Chondrocyte (in vitro differentiated cells): Measurements from ENCODE around the gene IRF2BPL. TPM values are rescaled to one million over a fixed set of nuclear protein-coding genes. Genes with fewer than 3 reads are reported as not detected.
A peak's percentile ranks its signal among the peaks of the same experiment; 100 is the strongest.
"Not testable (repeated sequence)": the region's sequence is repeated elsewhere in the genome, so short reads cannot be mapped to it uniquely, and the experiment has no call there.

ENCODE experiments used
- DNase-seq: peaks from one replicate; pipeline ENCODE4 v3.0.0; 2021; ENCODE audit warnings: mixed read lengths, low spot score
- H3K27ac Mint-ChIP-seq: one replicate; pipeline ENCODE4 v1.8.0; 2021; ENCODE audit warnings: mild to moderate bottlenecking, moderate library complexity, mixed read lengths; ENCODE audit not compliant: unreplicated experiment
- H3K27me3 Mint-ChIP-seq: 2 replicates; pipeline ENCODE4 v1.8.0; 2021; ENCODE audit warnings: low read depth, mixed read lengths
- H3K36me3 Mint-ChIP-seq: 2 replicates; pipeline ENCODE4 v1.8.0; 2021; ENCODE audit warnings: low read depth, mixed read lengths
- H3K4me1 Mint-ChIP-seq: 2 replicates; pipeline ENCODE4 v1.8.0; 2021; ENCODE audit warnings: low read depth, mild to moderate bottlenecking, mixed read lengths
- H3K4me3 Mint-ChIP-seq: one replicate; pipeline ENCODE4 v1.8.0; 2021; ENCODE audit warnings: mild to moderate bottlenecking, moderate library complexity, mixed read lengths; ENCODE audit not compliant: unreplicated experiment
- H3K9me3 Mint-ChIP-seq: 2 replicates; pipeline ENCODE4 v1.8.0; 2021; ENCODE audit warnings: low read depth, mixed read lengths
- total RNA-seq: library from RNA; stranded (reverse); gene quantifications from 3 replicates; pipeline ENCODE4 v1.2.1, GENCODE V29; 2021
- TF ChIP-seq, protein P1 (sequence below): fragments of 200-600 bp; sonication (generic); IDR thresholded peaks from 2 replicates; pipeline ENCODE4 v1.5.0; 2021; ENCODE audit warnings: antibody characterized with exemption, mild to moderate bottlenecking, moderate library complexity

Gene IRF2BPL
- total RNA-seq, 1 donor from 2014 or later: 56.0 TPM

GRCh38 chr14:77025744-77026165 is 2.8 kb downstream of the IRF2BPL start:
- H3K27ac Mint-ChIP-seq: peak overlapping the region; percentile 79

GRCh38 chr14:77024171-77024691 is 4.3 kb downstream of the IRF2BPL start:
- H3K4me3 Mint-ChIP-seq: peak overlapping the region; percentile 83
- TF ChIP-seq, protein P1, sequence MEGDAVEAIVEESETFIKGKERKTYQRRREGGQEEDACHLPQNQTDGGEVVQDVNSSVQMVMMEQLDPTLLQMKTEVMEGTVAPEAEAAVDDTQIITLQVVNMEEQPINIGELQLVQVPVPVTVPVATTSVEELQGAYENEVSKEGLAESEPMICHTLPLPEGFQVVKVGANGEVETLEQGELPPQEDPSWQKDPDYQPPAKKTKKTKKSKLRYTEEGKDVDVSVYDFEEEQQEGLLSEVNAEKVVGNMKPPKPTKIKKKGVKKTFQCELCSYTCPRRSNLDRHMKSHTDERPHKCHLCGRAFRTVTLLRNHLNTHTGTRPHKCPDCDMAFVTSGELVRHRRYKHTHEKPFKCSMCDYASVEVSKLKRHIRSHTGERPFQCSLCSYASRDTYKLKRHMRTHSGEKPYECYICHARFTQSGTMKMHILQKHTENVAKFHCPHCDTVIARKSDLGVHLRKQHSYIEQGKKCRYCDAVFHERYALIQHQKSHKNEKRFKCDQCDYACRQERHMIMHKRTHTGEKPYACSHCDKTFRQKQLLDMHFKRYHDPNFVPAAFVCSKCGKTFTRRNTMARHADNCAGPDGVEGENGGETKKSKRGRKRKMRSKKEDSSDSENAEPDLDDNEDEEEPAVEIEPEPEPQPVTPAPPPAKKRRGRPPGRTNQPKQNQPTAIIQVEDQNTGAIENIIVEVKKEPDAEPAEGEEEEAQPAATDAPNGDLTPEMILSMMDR: no peak
- H3K27me3 Mint-ChIP-seq: no peaks in the 10 kb centered on the region
- DNase-seq: no peak
- peaks cover 31% of the 10 kb centered on the region for H3K4me1 Mint-ChIP-seq
- H3K27ac Mint-ChIP-seq: peak overlapping the region; percentile 49
- H3K9me3 Mint-ChIP-seq: no peaks in the 10 kb centered on the region
- peaks cover 12% of the 10 kb centered on the region for H3K36me3 Mint-ChIP-seq

More at GRCh38 chr14:77025744-77026165, 2.8 kb downstream of the IRF2BPL start:
- H3K4me1 Mint-ChIP-seq: peaks cover 40% of the 10 kb centered on the region
- TF ChIP-seq, protein P1: no peak
- no peaks in the 10 kb centered on the region for H3K9me3 Mint-ChIP-seq
- no peaks in the 10 kb centered on the region for H3K27me3 Mint-ChIP-seq
- no peak for DNase-seq
- peaks cover 12% of the 10 kb centered on the region for H3K36me3 Mint-ChIP-seq
- H3K4me3 Mint-ChIP-seq: peak overlapping the region; percentile 83

GRCh38 chr14:77023001-77023996 is 5.2 kb downstream of the IRF2BPL start:
- Mint-ChIP-seq H3K36me3 (peaks cover 12% of the 10 kb centered on the region), H3K27me3 (no peaks in the 10 kb centered on the region), H3K27ac (peak overlapping the region; percentile 57), H3K9me3 (no peaks in the 10 kb centered on the region), H3K4me1 (peaks cover 25% of the 10 kb centered on the region), H3K4me3 (peak overlapping the region; percentile 31)
- TF ChIP-seq, protein P1: peak; percentile 55
- DNase-seq: no peak

GRCh38 chr14:77022236-77022852 is 6.2 kb downstream of the IRF2BPL start:
- no peaks in the 10 kb centered on the region for H3K27me3 Mint-ChIP-seq
- H3K4me1 Mint-ChIP-seq: peaks cover 25% of the 10 kb centered on the region
- TF ChIP-seq, protein P1: no peak
- peaks cover 12% of the 10 kb centered on the region for H3K36me3 Mint-ChIP-seq
- no peak for DNase-seq
- H3K4me3 Mint-ChIP-seq: no peak overlapping the region
- H3K27ac Mint-ChIP-seq: no peak overlapping the region
- H3K9me3 Mint-ChIP-seq: no peaks in the 10 kb centered on the region

DNA sequence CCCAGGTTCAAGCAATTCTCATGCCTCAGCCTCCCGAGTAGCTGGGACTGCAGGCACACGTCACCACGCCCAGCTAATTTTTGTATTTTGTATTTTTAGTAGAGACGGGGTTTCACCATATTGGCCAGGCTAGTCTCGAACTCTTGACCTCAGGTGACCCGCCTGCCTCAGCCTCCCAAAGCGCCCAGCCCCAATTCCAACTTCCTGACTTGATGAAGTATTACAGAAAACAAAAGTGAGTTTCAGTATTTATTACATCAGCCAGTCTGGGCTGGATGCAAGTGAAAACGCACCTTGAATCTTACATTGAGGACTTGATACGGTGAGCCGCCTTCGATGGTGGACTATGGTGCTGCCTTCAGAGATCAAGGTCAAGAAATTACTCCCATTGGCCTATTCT is 7.1 kb downstream of the IRF2BPL start:
- DNase-seq, H3K9me3 Mint-ChIP-seq, H3K27ac Mint-ChIP-seq, H3K4me3 Mint-ChIP-seq, H3K27me3 Mint-ChIP-seq: not testable (repeated sequence)
- peaks cover 25% of the 10 kb centered on the region for H3K4me1 Mint-ChIP-seq
- H3K36me3 Mint-ChIP-seq: peaks cover 10% of the 10 kb centered on the region
